LNCAP (cell line): ENCODE measurements around the gene OR5T3.

Source experiments
- CTCF ChIP-seq: fragments of 450-650 bp; IDR thresholded peaks from 2 replicates; pipeline ENCODE4 v1.5.1; 2017; ENCODE audit warnings: mild to moderate bottlenecking

Gene OR5T3

GRCh38 chr11:56251954-56252353 is at the start of gene OR5T3:
Gene OR5T3, plus strand, starts transcription at chr11:56252254. Its CDS starts 0 bp downstream, at chr11:56252254.
- TF ChIP-seq CTCF = no peak

GRCh38 chr11:56207790-56208189 is 44.3 kb upstream of the OR5T3 start:
- TF ChIP-seq CTCF = no peak

- TF ChIP-seq CTCF = no peak
Observed at GRCh38 chr11:56214537-56214936, 37.5 kb upstream of the OR5T3 start.

GRCh38 chr11:56234155-56234554 is 17.9 kb upstream of the OR5T3 start, which contains the start of gene OR5T2:
Gene OR5T2, minus strand, starts transcription at chr11:56234255. Its CDS starts 1,193 bp downstream, at chr11:56233062.
- no peak for TF ChIP-seq CTCF

- TF ChIP-seq CTCF = no peak
Observed at GRCh38 chr11:56271092-56271491, 19.0 kb downstream of the OR5T3 start.

GRCh38 chr11:56273854-56274253 is 21.8 kb downstream of the OR5T3 start, which contains the start of gene OR5T1:
Gene OR5T1, plus strand, starts transcription at chr11:56274154. Its CDS starts 1,485 bp downstream, at chr11:56275639.
- TF ChIP-seq CTCF = no peak

- no peak for TF ChIP-seq CTCF
Observed at GRCh38 chr11:56292154-56292553, 40.1 kb downstream of the OR5T3 start, which contains the start of gene OR8H1. Gene OR8H1, minus strand, starts transcription at chr11:56292254. Its CDS starts 1,192 bp downstream, at chr11:56291062.

- TF ChIP-seq CTCF = no peak
Observed at GRCh38 chr11:56296898-56297297, 44.8 kb downstream of the OR5T3 start.
